ENCODE results near the gene CNTNAP4.

The CNTNAP4 gene

GRCh38 chr16:76488065-76488417 lies 210.8 kb downstream of the CNTNAP4 start:
- no peak for DNase-seq (ENCODE audit: low read depth, low spot score)

DNA sequence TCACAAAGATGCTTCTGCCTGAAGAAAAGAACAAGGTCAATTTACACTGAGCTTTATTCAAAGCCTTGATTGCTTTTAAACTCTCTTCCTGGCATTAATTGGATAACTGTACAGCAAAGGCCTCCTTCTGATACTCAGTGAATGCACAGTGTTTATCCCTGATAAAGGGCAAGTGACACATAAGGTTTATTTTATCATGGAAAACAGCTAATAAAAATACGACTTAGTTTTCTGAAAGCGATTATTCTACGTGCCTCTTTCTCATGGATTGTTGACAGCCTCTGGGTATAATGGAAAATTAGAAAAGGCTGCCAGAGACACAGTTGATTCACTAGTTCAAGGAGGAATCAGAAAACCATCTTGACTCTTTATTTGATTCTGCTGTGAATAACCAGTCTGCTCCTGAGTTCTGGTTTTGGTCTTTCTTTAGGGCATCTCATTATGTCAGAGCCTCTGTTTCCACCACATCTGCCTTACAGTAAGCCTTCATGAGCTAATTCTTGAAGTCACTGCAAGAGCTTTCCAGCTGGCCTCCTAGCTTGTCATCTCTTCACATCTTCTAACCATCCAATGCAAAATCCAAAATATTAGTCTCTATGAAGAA lies 212.9 kb downstream of the CNTNAP4 start:
- DNase-seq (ENCODE audit: low read depth, low spot score), result no peak

GRCh38 chr16:76500006-76500405 lies 222.8 kb downstream of the CNTNAP4 start:
- no peak for DNase-seq (ENCODE audit: low read depth, low spot score)

GRCh38 chr16:76502063-76502462 lies 224.9 kb downstream of the CNTNAP4 start:
- no peak for DNase-seq (ENCODE audit: low read depth, low spot score)

- DNase-seq (ENCODE audit: low read depth, low spot score), result no peak
These were observed 225.4 kb downstream of the CNTNAP4 start for GRCh38 chr16:76502555-76502954.

GRCh38 chr16:76503091-76503490 lies 225.9 kb downstream of the CNTNAP4 start:
- DNase-seq (ENCODE audit: low read depth, low spot score), result no peak

DNA sequence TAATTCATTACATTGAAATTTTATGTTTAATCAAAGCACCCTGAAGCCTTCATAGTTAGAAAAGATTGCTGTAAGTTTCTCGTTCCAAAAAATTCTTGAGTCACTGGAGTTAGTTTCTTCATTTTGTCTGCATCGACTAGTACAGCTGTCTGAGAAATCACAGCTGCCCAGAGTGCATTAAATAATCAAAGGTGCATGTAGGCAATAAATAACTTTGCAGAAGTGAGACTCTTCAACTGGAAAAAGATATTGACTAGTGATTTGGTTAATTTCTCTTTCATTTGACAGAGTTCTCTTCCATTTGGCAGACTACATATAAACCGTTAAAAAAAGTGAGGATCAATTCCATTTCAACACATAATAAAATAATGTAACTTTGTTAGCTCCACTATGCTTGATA lies 234.0 kb downstream of the CNTNAP4 start:
- no peak for DNase-seq (ENCODE audit: low read depth, low spot score)

DNA sequence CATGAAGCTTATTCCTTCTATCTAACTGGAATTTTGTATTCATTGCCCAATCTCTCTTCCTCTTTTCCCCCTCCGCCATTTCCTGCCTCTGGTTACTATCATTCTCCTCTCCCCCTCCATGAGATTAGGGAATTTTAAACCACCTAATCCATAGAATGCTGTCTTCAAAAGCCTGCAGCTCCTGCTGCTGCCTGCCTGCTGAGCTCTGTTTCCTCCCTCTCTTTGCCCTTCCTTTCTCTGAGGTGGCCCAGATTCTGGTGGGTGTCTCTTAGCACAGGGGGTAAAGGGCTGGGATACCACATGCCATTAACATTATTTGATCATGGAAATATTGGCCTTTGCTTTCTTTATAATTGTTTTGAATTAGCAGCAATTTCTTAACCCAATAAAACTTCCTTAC lies 241.6 kb downstream of the CNTNAP4 start:
- no peak for DNase-seq (ENCODE audit: low read depth, low spot score)

DNA sequence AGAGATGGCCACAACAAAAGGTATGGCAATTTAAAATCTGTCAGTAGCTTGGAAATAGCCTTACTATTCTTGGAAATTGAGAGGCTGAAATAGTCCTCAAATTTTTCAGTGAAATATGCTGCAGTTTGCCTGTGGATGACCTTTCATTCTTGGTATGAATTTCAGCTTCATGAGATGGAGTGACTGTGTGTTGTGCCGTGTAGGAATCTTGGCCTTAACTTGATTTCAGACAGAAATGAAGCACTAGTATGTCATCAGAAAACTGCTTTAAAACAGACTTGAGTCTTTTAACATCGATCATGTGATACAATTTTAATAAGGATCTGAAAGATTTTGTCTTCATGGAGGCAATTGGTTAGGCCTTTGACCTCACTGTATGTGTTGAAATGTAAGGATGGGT lies 247.2 kb downstream of the CNTNAP4 start:
- DNase-seq (ENCODE audit: low read depth, low spot score), result no peak

GRCh38 chr16:76524769-76525168 lies 247.6 kb downstream of the CNTNAP4 start:
- DNase-seq (ENCODE audit: low read depth, low spot score), result no peak

- DNase-seq (ENCODE audit: low read depth, low spot score), result no peak
These were observed 250.0 kb downstream of the CNTNAP4 start for GRCh38 chr16:76527244-76527643.

- DNase-seq (ENCODE audit: low read depth, low spot score), result no peak
These were observed 251.9 kb downstream of the CNTNAP4 start for GRCh38 chr16:76529120-76529519.

- no peak for DNase-seq (ENCODE audit: low read depth, low spot score)
These were observed 254.0 kb downstream of the CNTNAP4 start for GRCh38 chr16:76531236-76531635.

- no peak for DNase-seq (ENCODE audit: low read depth, low spot score)
These were observed 255.2 kb downstream of the CNTNAP4 start for GRCh38 chr16:76532188-76532973.

GRCh38 chr16:76539609-76540008 lies 262.4 kb downstream of the CNTNAP4 start:
- no peak for DNase-seq (ENCODE audit: low read depth, low spot score)

- no peak for DNase-seq (ENCODE audit: low read depth, low spot score)
These were observed 263.9 kb downstream of the CNTNAP4 start for GRCh38 chr16:76541070-76541469.

GRCh38 chr16:76565542-76565941 lies 288.3 kb downstream of the CNTNAP4 start:
- no peak for DNase-seq (ENCODE audit: low read depth, low spot score)

DNA sequence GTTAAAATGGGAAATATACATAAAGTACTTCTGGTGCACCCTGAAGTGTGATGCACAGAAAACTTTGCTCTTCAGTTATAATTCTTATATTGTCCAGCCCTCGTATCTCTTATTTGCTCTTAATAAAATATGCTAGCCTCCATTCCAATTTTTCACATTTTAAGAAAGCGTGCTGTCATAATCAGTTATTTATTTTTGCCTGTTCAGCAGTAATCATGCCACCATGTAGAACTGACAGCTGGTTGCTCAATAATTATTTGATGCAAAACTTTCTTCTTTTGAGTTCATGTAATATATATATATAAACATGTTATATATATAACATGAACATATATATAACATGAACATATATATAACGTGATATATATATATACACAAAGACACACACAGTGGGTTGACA lies 294.6 kb downstream of the CNTNAP4 start:
- DNase-seq (ENCODE audit: low read depth, low spot score), result no peak

DNA sequence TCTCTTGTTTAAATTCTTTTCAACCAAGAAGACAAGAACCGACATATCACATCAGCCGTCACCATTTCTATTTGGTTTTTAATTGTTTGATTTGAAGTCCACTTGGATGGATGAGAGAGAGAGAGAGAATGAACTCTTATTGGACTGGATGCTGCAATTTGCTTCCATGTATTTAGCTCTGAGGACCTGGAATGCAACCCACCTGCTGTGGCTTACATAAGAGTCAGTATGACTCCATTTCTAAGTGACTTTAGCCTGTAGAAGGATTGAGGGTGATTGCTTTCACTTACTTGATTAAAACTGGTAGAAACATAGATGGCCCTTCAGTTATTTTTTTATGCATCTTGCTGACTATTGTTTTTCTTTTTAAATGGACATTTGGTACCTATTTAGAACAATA lies 296.1 kb downstream of the CNTNAP4 start:
- DNase-seq (ENCODE audit: low read depth, low spot score), result no peak

- no peak for DNase-seq (ENCODE audit: low read depth, low spot score)
These were observed 297.4 kb downstream of the CNTNAP4 start for GRCh38 chr16:76574651-76575050.

- DNase-seq (ENCODE audit: low read depth, low spot score), result no peak
These were observed 299.3 kb downstream of the CNTNAP4 start for GRCh38 chr16:76576526-76576925.

GRCh38 chr16:76577003-76577402 lies 299.8 kb downstream of the CNTNAP4 start:
- no peak for DNase-seq (ENCODE audit: low read depth, low spot score)

DNA sequence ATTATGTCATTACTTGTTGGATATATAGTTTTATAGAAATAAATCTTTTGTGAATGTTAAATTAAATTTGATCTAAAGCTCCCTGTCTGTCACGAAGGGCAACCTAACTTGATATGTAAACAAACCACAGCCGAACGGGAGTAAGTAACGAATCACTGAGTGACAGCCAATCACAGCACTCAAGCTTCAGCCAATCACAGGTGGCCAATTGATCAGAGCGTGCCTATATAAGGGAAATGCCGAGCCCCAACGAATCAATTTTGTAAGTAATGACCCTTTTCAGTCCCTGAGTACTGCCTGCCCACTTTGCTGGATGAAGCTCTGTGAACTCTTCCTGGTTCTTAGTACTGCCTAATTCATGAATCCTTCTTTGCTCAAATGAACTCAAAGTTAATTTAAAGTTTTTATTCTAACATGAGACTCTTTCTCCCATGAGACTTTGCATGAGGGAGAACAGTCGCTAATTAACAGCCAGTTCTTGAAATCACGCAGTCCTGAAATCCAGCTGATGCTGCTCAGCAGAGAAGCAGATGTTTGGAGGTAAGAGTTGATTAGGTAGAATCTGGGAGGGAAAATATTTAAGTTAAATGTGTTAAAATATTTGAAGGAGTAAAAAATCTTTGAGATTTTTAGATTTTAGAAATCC lies 302.2 kb downstream of the CNTNAP4 start:
- DNase-seq (ENCODE audit: low read depth, low spot score), result no peak

All from iPS DF 19.7 (cell line).